ENCODE measurements around the gene PTGDS. TPM values are rescaled to one million over a fixed set of nuclear protein-coding genes. Genes with fewer than 3 reads are reported as not detected.

The PTGDS gene
- polyA plus RNA-seq, 1 donor from 2014 or later = 2.0 TPM

GRCh38 chr9:137000177-137000930 is 23.1 kb downstream of the PTGDS start:
- Histone ChIP-seq H3K27ac (ENCODE audit: low read length) (no peak overlapping the region), H3K79me2 (replicated peaks; ENCODE audit: insufficient read depth, low read length) (no peaks in the 10 kb centered on the region), H3K9ac (ENCODE audit: low read length) (no peak overlapping the region), H3K36me3 (ENCODE audit: insufficient read depth, low read length) (no peaks in the 10 kb centered on the region), H3K4me2 (ENCODE audit: low read length) (no peak overlapping the region), H4K20me1 (ENCODE audit: insufficient read depth) (no peaks in the 10 kb centered on the region), H3K9me2 (ENCODE audit: insufficient read depth, low read length) (no peaks in the 10 kb centered on the region), H3K9me3 (ENCODE audit: low read length) (no peaks in the 10 kb centered on the region), H2AFZ (ENCODE audit: low read depth, low read length) (no peak overlapping the region), H3K4me3 (ENCODE audit: low read length) (no peak overlapping the region), H3K27me3 (ENCODE audit: insufficient read depth, low read depth, low read length) (no peaks in the 10 kb centered on the region), H3F3A (ENCODE audit: insufficient read depth, low read length, poor library complexity, severe bottlenecking) (no peaks in the 10 kb centered on the region)
- TF ChIP-seq EP300 (conservative IDR thresholded peaks at IDR 0.05; ENCODE audit: poor library complexity, severe bottlenecking) = no peak
- no peak for TF ChIP-seq POLR2AphosphoS5 (IDR thresholded peaks at IDR 0.05)

GRCh38 chr9:137001857-137002645 is 24.7 kb downstream of the PTGDS start:
- no peaks in the 10 kb centered on the region for H4K20me1 ChIP-seq (ENCODE audit: insufficient read depth)

More at GRCh38 chr9:137001857-137002645, 24.7 kb downstream of the PTGDS start:
- H2AFZ ChIP-seq (ENCODE audit: low read depth, low read length) = no peak overlapping the region
- no peaks in the 10 kb centered on the region for H3K27me3 ChIP-seq (ENCODE audit: insufficient read depth, low read depth, low read length)
- H3K9me3 ChIP-seq (ENCODE audit: low read length) = no peaks in the 10 kb centered on the region
- H3K9ac ChIP-seq (ENCODE audit: low read length) = no peak overlapping the region
- H3K4me3 ChIP-seq (ENCODE audit: low read length) = no peak overlapping the region
- H3K36me3 ChIP-seq (ENCODE audit: insufficient read depth, low read length) = no peaks in the 10 kb centered on the region
- H3K9me2 ChIP-seq (ENCODE audit: insufficient read depth, low read length) = no peaks in the 10 kb centered on the region
- no peak overlapping the region for H3K27ac ChIP-seq (ENCODE audit: low read length)
- no peaks in the 10 kb centered on the region for H3K79me2 ChIP-seq (replicated peaks; ENCODE audit: insufficient read depth, low read length)
- no peaks in the 10 kb centered on the region for H3F3A ChIP-seq (ENCODE audit: insufficient read depth, low read length, poor library complexity, severe bottlenecking)
- TF ChIP-seq TAF1 (IDR thresholded peaks at IDR 0.05; ENCODE audit: low read depth) = no peak
- TF ChIP-seq SMC3 (conservative IDR thresholded peaks at IDR 0.05; ENCODE audit: poor library complexity) = no peak
- TF ChIP-seq EZH2 (IDR thresholded peaks at IDR 0.05; ENCODE audit: borderline replicate concordance, insufficient read depth, low read length, poor library complexity, severe bottlenecking) = no peak
- TF ChIP-seq RAD21 (conservative IDR thresholded peaks at IDR 0.05) = no peak
- TF ChIP-seq, protein P1, sequence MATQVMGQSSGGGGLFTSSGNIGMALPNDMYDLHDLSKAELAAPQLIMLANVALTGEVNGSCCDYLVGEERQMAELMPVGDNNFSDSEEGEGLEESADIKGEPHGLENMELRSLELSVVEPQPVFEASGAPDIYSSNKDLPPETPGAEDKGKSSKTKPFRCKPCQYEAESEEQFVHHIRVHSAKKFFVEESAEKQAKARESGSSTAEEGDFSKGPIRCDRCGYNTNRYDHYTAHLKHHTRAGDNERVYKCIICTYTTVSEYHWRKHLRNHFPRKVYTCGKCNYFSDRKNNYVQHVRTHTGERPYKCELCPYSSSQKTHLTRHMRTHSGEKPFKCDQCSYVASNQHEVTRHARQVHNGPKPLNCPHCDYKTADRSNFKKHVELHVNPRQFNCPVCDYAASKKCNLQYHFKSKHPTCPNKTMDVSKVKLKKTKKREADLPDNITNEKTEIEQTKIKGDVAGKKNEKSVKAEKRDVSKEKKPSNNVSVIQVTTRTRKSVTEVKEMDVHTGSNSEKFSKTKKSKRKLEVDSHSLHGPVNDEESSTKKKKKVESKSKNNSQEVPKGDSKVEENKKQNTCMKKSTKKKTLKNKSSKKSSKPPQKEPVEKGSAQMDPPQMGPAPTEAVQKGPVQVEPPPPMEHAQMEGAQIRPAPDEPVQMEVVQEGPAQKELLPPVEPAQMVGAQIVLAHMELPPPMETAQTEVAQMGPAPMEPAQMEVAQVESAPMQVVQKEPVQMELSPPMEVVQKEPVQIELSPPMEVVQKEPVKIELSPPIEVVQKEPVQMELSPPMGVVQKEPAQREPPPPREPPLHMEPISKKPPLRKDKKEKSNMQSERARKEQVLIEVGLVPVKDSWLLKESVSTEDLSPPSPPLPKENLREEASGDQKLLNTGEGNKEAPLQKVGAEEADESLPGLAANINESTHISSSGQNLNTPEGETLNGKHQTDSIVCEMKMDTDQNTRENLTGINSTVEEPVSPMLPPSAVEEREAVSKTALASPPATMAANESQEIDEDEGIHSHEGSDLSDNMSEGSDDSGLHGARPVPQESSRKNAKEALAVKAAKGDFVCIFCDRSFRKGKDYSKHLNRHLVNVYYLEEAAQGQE (IDR thresholded peaks at IDR 0.05; ENCODE audit: borderline replicate concordance) = no peak
- TF ChIP-seq, protein P2, sequence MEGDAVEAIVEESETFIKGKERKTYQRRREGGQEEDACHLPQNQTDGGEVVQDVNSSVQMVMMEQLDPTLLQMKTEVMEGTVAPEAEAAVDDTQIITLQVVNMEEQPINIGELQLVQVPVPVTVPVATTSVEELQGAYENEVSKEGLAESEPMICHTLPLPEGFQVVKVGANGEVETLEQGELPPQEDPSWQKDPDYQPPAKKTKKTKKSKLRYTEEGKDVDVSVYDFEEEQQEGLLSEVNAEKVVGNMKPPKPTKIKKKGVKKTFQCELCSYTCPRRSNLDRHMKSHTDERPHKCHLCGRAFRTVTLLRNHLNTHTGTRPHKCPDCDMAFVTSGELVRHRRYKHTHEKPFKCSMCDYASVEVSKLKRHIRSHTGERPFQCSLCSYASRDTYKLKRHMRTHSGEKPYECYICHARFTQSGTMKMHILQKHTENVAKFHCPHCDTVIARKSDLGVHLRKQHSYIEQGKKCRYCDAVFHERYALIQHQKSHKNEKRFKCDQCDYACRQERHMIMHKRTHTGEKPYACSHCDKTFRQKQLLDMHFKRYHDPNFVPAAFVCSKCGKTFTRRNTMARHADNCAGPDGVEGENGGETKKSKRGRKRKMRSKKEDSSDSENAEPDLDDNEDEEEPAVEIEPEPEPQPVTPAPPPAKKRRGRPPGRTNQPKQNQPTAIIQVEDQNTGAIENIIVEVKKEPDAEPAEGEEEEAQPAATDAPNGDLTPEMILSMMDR (IDR thresholded peaks at IDR 0.05; ENCODE audit: poor library complexity, severe bottlenecking) = no peak
- no peak for TF ChIP-seq POLR2AphosphoS5 (IDR thresholded peaks at IDR 0.05)
- no peak for TF ChIP-seq EP300 (conservative IDR thresholded peaks at IDR 0.05; ENCODE audit: poor library complexity, severe bottlenecking)
- no peak for TF ChIP-seq MXI1 (conservative IDR thresholded peaks at IDR 0.05; ENCODE audit: poor library complexity, severe bottlenecking)
- H3K4me2 ChIP-seq (ENCODE audit: low read length) = no peak overlapping the region

Data from neural cell (in vitro differentiated cells).